Type B pancreatic cell (in vitro differentiated cells): ENCODE data around the gene KRTAP4-1. TPM values are rescaled to one million over a fixed set of nuclear protein-coding genes. Genes with fewer than 3 reads are reported as not detected.
"Not testable (repeated sequence)": the region's sequence is repeated elsewhere in the genome, so short reads cannot be mapped to it uniquely, and the experiment has no call there.

ENCODE experiments used
- DNase-seq: peaks from one replicate; pipeline ENCODE4 v3.0.0; 2021; ENCODE audit warnings: mixed read lengths; ENCODE audit not compliant: unreplicated experiment; ENCODE audit errors: extremely low spot score
- H3K27ac Mint-ChIP-seq: 2 replicates; pipeline ENCODE4 v1.8.0; 2021; ENCODE audit warnings: mild to moderate bottlenecking, mixed read lengths
- H3K27me3 Mint-ChIP-seq: 2 replicates; pipeline ENCODE4 v1.8.0; 2021; ENCODE audit warnings: mixed read lengths
- H3K36me3 Mint-ChIP-seq: 2 replicates; pipeline ENCODE4 v1.8.0; 2021; ENCODE audit warnings: mixed read lengths
- H3K4me1 Mint-ChIP-seq: one replicate; pipeline ENCODE4 v1.8.0; 2021; ENCODE audit warnings: mixed read lengths; ENCODE audit not compliant: unreplicated experiment
- H3K4me3 Mint-ChIP-seq: 2 replicates; pipeline ENCODE4 v1.8.0; 2021; ENCODE audit warnings: mild to moderate bottlenecking, mixed read lengths
- H3K9me3 Mint-ChIP-seq: 2 replicates; pipeline ENCODE4 v1.8.0; 2021; ENCODE audit warnings: mixed read lengths
- CTCF ChIP-seq: fragments of 200-600 bp; sonication (generic); conservative IDR thresholded peaks from 2 replicates; pipeline ENCODE4 v1.5.0; 2021; ENCODE audit warnings: antibody characterized with exemption, mild to moderate bottlenecking
- total RNA-seq: library from RNA; stranded (reverse); gene quantifications from 2 replicates; pipeline ENCODE4 v1.2.1, GENCODE V29; 2021; ENCODE audit warnings: low replicate concordance

KRTAP4-1 gene
- total RNA-seq, 1 donor from 2014 or later: not detected

- H3K9me3 Mint-ChIP-seq: no peaks in the 10 kb centered on the region
- H3K4me3 Mint-ChIP-seq: no peak overlapping the region
- no peak overlapping the region for H3K27ac Mint-ChIP-seq
- H3K27me3 Mint-ChIP-seq: peaks cover 4% of the 10 kb centered on the region
- no peak for TF ChIP-seq CTCF
- no peak for DNase-seq
- H3K4me1 Mint-ChIP-seq: no peaks in the 10 kb centered on the region
- H3K36me3 Mint-ChIP-seq: no peaks in the 10 kb centered on the region
Observed at GRCh38 chr17:41150026-41150425, 34.7 kb downstream of the KRTAP4-1 start.

DNA sequence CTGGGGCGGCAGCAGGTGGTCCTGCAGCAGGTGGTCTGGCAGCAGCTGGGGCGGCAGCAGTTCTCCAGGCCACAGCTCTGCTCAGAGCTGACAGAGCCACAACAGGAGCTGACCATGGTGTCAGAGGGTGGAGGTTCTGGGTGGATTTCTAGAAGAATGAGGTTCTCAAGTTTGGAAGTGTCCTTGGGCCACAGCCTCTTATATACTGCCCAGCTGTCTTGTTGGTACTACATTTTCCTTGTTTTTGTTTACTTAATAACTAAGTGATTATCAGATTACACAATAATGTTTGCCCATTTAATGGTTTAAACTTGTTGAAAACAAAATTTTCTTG is 35.1 kb downstream of the KRTAP4-1 start, which contains the start of gene KRTAP4-5:
Gene KRTAP4-5, minus strand, starts transcription at position 174 of the 334 bp plus-strand sequence. Its CDS starts 58 bp downstream, at position 116.
- H3K27me3 Mint-ChIP-seq: peaks cover 4% of the 10 kb centered on the region
- H3K4me3 Mint-ChIP-seq: no peak within 1 kb of the TSS
- no peak within 1 kb of the TSS for H3K27ac Mint-ChIP-seq
- TF ChIP-seq CTCF: no peak
- H3K36me3 Mint-ChIP-seq: no peaks in the 10 kb centered on the region
- H3K9me3 Mint-ChIP-seq: no peaks in the 10 kb centered on the region
- no peak for DNase-seq
- H3K4me1 Mint-ChIP-seq: no peaks in the 10 kb centered on the region

DNA sequence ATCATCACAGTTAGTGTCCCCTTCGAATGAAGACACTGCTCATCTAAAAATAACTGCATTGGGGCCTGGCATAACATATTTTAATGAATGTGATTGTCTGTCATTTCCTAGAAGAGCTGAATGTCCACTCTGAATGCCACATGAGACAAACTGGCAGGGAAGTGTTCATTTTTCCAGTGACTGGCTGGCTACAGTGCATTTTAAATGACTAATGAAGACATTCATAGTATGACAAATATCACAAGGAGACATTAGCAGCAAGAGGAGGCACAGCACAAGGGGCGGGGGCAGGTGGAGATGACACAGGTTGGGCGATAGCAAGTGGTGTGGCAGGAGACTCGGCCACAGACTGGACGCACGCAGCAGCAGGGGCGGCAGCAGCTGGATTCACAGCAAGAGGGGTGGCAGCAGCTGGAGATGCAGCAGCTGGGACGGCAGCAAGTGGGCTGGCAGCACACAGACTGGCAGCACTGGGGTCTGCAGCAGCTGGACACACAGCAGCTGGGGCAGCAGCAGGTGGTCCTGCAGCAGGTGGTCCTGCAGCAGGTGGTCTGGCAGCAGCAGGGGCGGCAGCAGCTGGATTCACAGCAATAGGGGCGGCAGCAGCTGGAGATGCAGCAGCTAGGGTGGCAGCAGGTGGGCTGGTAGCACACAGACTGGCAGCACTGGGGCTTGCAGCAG is 35.6 kb downstream of the KRTAP4-1 start:
- H3K36me3 Mint-ChIP-seq, H3K27ac Mint-ChIP-seq, H3K4me1 Mint-ChIP-seq, H3K9me3 Mint-ChIP-seq, DNase-seq, H3K4me3 Mint-ChIP-seq, H3K27me3 Mint-ChIP-seq: not testable (repeated sequence)

DNA sequence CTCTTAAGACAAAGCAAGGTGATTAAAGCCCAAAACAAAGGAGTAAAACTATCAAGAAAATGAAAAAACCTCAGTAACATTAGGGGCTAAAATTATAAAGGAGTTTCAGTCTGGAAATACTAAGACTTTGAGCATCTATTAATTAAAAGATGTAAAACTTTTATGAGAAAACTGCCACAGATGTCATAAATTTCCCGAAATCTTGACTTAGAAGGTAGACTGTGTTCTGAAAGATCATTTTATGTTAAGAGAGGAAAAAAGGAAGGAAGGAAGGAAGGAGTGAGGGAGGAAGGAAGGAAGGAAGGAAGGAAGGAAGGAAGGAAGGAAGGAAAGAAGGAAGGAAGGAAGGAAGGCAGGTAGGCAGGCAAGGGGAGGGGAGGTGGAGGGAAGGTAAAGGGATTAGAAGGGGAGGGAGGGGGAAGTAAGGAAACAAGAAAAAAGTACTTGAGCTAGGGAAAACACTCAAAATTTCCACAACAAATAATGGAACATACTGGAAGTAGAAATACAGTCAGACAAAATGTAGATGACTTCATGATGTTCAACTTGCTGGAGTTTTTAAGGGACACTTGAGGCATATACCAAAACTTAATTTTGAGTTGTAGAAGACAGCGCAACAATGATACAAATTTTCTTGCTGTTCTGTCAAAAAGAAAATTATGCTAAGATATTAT is 37.0 kb downstream of the KRTAP4-1 start:
- Mint-ChIP-seq H3K27ac (no peak overlapping the region), H3K36me3 (peaks cover 3% of the 10 kb centered on the region), H3K4me3 (no peak overlapping the region), H3K4me1 (no peaks in the 10 kb centered on the region), H3K27me3 (peaks cover 4% of the 10 kb centered on the region), H3K9me3 (peaks cover 9% of the 10 kb centered on the region)
- no peak for DNase-seq
- no peak for TF ChIP-seq CTCF

DNA sequence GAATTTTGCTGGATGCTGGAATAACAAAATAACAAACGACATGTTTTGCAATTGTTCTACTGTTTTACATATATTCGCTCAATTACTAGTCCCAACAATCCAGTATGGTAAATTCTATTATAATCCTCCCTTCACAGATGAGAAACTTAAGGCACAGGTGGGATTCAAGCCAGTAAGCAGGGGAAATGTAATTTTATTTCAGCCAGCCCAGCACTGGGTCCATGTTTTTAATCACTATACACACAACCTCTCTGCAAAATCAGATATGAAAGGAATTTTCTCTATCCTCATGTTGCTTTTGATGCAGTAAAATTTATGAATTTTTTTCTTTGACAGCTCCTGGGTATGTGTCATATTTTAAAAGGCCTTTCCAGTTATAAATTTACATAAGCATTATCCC is 39.5 kb downstream of the KRTAP4-1 start:
- Mint-ChIP-seq H3K27ac (no peak overlapping the region), H3K9me3 (peaks cover 22% of the 10 kb centered on the region), H3K4me1 (no peaks in the 10 kb centered on the region), H3K27me3 (peaks cover 4% of the 10 kb centered on the region), H3K36me3 (peaks cover 8% of the 10 kb centered on the region), H3K4me3 (no peak overlapping the region)
- no peak for DNase-seq
- no peak for TF ChIP-seq CTCF

DNA sequence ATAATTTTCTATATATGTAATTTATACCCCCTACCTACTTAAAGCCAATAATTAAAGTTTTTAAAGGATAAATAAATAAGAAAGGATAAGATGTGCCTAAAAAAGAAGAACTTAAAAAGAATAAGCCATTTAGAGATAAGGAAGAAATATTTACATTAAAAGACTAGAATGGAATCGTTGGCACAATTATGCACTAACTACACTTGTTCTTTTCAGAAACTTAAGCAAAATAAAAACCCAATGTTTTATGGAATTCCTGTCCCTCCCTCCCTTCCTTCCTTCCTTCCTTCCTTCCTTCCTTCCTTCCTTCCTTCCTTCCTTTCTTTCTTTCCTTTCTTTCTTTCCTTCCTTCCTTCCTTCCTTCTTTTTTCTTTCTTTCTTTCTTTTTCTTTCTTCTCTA is 39.9 kb downstream of the KRTAP4-1 start:
- peaks cover 4% of the 10 kb centered on the region for H3K27me3 Mint-ChIP-seq
- H3K9me3 Mint-ChIP-seq: peaks cover 22% of the 10 kb centered on the region
- H3K36me3 Mint-ChIP-seq: peaks cover 8% of the 10 kb centered on the region
- no peak for TF ChIP-seq CTCF
- H3K4me3 Mint-ChIP-seq: no peak overlapping the region
- H3K27ac Mint-ChIP-seq: no peak overlapping the region
- no peak for DNase-seq
- no peaks in the 10 kb centered on the region for H3K4me1 Mint-ChIP-seq
